ENCODE measurements around the gene OPRM1. TPM values are rescaled to one million over a fixed set of nuclear protein-coding genes. Genes with fewer than 3 reads are reported as not detected.

Gene OPRM1
- total RNA-seq, 1 donor from 2014 or later = not detected

GRCh38 chr6:154223296-154223695 lies 184.3 kb downstream of the OPRM1 start:
- no peak overlapping the region for H3K27ac Mint-ChIP-seq (ENCODE audit: unreplicated experiment)
- TF ChIP-seq, protein P1, sequence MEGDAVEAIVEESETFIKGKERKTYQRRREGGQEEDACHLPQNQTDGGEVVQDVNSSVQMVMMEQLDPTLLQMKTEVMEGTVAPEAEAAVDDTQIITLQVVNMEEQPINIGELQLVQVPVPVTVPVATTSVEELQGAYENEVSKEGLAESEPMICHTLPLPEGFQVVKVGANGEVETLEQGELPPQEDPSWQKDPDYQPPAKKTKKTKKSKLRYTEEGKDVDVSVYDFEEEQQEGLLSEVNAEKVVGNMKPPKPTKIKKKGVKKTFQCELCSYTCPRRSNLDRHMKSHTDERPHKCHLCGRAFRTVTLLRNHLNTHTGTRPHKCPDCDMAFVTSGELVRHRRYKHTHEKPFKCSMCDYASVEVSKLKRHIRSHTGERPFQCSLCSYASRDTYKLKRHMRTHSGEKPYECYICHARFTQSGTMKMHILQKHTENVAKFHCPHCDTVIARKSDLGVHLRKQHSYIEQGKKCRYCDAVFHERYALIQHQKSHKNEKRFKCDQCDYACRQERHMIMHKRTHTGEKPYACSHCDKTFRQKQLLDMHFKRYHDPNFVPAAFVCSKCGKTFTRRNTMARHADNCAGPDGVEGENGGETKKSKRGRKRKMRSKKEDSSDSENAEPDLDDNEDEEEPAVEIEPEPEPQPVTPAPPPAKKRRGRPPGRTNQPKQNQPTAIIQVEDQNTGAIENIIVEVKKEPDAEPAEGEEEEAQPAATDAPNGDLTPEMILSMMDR (IDR thresholded peaks at IDR 0.05; ENCODE audit: unreplicated experiment) = no peak
- peaks cover 19% of the 10 kb centered on the region for H3K36me3 Mint-ChIP-seq (ENCODE audit: low read depth, unreplicated experiment)
- H3K9me3 Mint-ChIP-seq (ENCODE audit: unreplicated experiment) = no peaks in the 10 kb centered on the region
- no peak for DNase-seq (ENCODE audit: low spot score)
- H3K27me3 Mint-ChIP-seq (ENCODE audit: unreplicated experiment) = peaks cover 3% of the 10 kb centered on the region
- H3K4me1 Mint-ChIP-seq (ENCODE audit: unreplicated experiment) = peaks cover 17% of the 10 kb centered on the region
- no peak overlapping the region for H3K4me3 Mint-ChIP-seq (ENCODE audit: unreplicated experiment)

DNA sequence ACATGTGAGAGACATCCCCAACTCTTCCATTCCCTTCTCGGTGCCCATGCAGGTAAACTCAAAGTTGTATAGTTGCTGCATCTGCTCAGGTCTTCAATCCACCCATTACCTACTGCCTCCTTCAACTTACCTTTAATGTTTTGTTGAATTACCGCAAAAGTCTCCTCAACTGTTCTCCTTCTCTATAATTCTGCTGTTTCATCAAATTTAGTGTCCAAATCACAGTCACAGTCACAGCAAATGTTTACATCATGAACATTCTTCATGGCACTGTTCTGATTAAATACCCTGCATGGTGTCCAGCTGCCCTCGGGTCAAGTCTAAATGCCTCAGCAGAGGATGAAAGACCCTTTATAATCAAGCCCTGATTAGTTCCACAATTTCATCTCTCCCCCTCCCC lies 187.4 kb downstream of the OPRM1 start:
- H3K27me3 Mint-ChIP-seq (ENCODE audit: unreplicated experiment) = peaks cover 3% of the 10 kb centered on the region
- H3K27ac Mint-ChIP-seq (ENCODE audit: unreplicated experiment) = no peak overlapping the region
- no peaks in the 10 kb centered on the region for H3K9me3 Mint-ChIP-seq (ENCODE audit: unreplicated experiment)
- TF ChIP-seq, protein P1 (IDR thresholded peaks at IDR 0.05; ENCODE audit: unreplicated experiment) = no peak
- no peak for DNase-seq (ENCODE audit: low spot score)
- H3K36me3 Mint-ChIP-seq (ENCODE audit: low read depth, unreplicated experiment) = peaks cover 5% of the 10 kb centered on the region
- H3K4me3 Mint-ChIP-seq (ENCODE audit: unreplicated experiment) = peak overlapping the region; percentile 42
- H3K4me1 Mint-ChIP-seq (ENCODE audit: unreplicated experiment) = peaks cover 13% of the 10 kb centered on the region

GRCh38 chr6:154227862-154228520 lies 189.0 kb downstream of the OPRM1 start:
- no peak for DNase-seq (ENCODE audit: low spot score)
- H3K9me3 Mint-ChIP-seq (ENCODE audit: unreplicated experiment) = no peaks in the 10 kb centered on the region
- H3K4me3 Mint-ChIP-seq (ENCODE audit: unreplicated experiment) = no peak overlapping the region
- peaks cover 3% of the 10 kb centered on the region for H3K27me3 Mint-ChIP-seq (ENCODE audit: unreplicated experiment)
- no peak overlapping the region for H3K27ac Mint-ChIP-seq (ENCODE audit: unreplicated experiment)
- H3K36me3 Mint-ChIP-seq (ENCODE audit: low read depth, unreplicated experiment) = peaks cover 5% of the 10 kb centered on the region
- TF ChIP-seq, protein P1 (IDR thresholded peaks at IDR 0.05; ENCODE audit: unreplicated experiment) = no peak
- H3K4me1 Mint-ChIP-seq (ENCODE audit: unreplicated experiment) = peaks cover 18% of the 10 kb centered on the region

- Mint-ChIP-seq H3K27ac (ENCODE audit: unreplicated experiment) (no peak overlapping the region), H3K27me3 (ENCODE audit: unreplicated experiment) (peaks cover 3% of the 10 kb centered on the region), H3K4me3 (ENCODE audit: unreplicated experiment) (no peak overlapping the region), H3K4me1 (ENCODE audit: unreplicated experiment) (peaks cover 23% of the 10 kb centered on the region), H3K9me3 (ENCODE audit: unreplicated experiment) (no peaks in the 10 kb centered on the region), H3K36me3 (ENCODE audit: low read depth, unreplicated experiment) (peaks cover 5% of the 10 kb centered on the region)
- DNase-seq (ENCODE audit: low spot score) = no peak
- TF ChIP-seq, protein P1 (IDR thresholded peaks at IDR 0.05; ENCODE audit: unreplicated experiment) = no peak
Observed at GRCh38 chr6:154228521-154228905, 189.5 kb downstream of the OPRM1 start.

DNA sequence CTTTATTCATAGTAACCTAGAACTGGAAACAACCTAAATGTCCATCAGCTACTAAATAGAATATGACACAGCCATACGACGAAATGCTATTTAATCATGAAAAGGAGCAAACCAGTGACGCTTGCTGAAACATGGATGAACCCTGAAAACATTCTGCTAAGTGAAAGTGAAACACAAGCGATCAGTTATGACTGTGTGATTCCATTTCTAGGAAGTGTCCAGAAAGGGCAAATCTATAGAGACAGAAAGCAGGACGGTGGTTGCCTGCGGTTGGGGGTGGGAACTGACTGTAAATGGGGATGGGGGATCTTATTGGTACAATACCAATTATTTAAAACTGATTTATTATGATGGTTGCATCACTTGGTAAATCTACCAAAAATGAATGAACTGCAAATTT lies 190.7 kb downstream of the OPRM1 start:
- Mint-ChIP-seq H3K9me3 (ENCODE audit: unreplicated experiment) (no peaks in the 10 kb centered on the region), H3K4me3 (ENCODE audit: unreplicated experiment) (no peak overlapping the region), H3K36me3 (ENCODE audit: low read depth, unreplicated experiment) (peaks cover 8% of the 10 kb centered on the region), H3K27me3 (ENCODE audit: unreplicated experiment) (peaks cover 3% of the 10 kb centered on the region), H3K27ac (ENCODE audit: unreplicated experiment) (no peak overlapping the region), H3K4me1 (ENCODE audit: unreplicated experiment) (peaks cover 28% of the 10 kb centered on the region)
- TF ChIP-seq, protein P1 (IDR thresholded peaks at IDR 0.05; ENCODE audit: unreplicated experiment) = no peak
- no peak for DNase-seq (ENCODE audit: low spot score)

Measured in endothelial cell (in vitro differentiated cells).